Osteocyte (in vitro differentiated cells): ENCODE data around the gene TMX2. TPM values are rescaled to one million over a fixed set of nuclear protein-coding genes. Genes with fewer than 3 reads are reported as not detected.
"Not testable (repeated sequence)": the region's sequence is repeated elsewhere in the genome, so short reads cannot be mapped to it uniquely, and the experiment has no call there.

Experiments
- DNase-seq: peaks from one replicate; pipeline ENCODE4 v3.0.0; 2021; ENCODE audit warnings: mixed read lengths; ENCODE audit not compliant: unreplicated experiment; ENCODE audit errors: extremely low spot score
- H3K27ac Mint-ChIP-seq: one replicate; pipeline ENCODE4 v1.8.0; 2021; ENCODE audit warnings: mild to moderate bottlenecking, mixed read lengths; ENCODE audit not compliant: unreplicated experiment
- H3K27me3 Mint-ChIP-seq: one replicate; pipeline ENCODE4 v1.8.0; 2021; ENCODE audit warnings: mixed read lengths; ENCODE audit not compliant: unreplicated experiment
- H3K36me3 Mint-ChIP-seq: one replicate; pipeline ENCODE4 v1.8.0; 2021; ENCODE audit warnings: mixed read lengths; ENCODE audit not compliant: unreplicated experiment
- H3K4me1 Mint-ChIP-seq: one replicate; pipeline ENCODE4 v1.8.0; 2021; ENCODE audit warnings: mixed read lengths; ENCODE audit not compliant: unreplicated experiment
- H3K4me3 Mint-ChIP-seq: one replicate; pipeline ENCODE4 v1.8.0; 2021; ENCODE audit warnings: mild to moderate bottlenecking, moderate library complexity, mixed read lengths; ENCODE audit not compliant: unreplicated experiment
- H3K9me3 Mint-ChIP-seq: one replicate; pipeline ENCODE4 v1.8.0; 2021; ENCODE audit warnings: mixed read lengths; ENCODE audit not compliant: unreplicated experiment
- CTCF ChIP-seq: fragments of 200-600 bp; sonication (generic); IDR thresholded peaks from 2 replicates; pipeline ENCODE4 v1.5.0; 2021; ENCODE audit warnings: antibody characterized with exemption, mild to moderate bottlenecking, moderate library complexity
- total RNA-seq: library from RNA; stranded (reverse); gene quantifications from 2 replicates; pipeline ENCODE4 v1.2.1, GENCODE V29; 2021

The TMX2 gene
- total RNA-seq, 1 donor from 2014 or later: 62.2 TPM

- no peak for DNase-seq
- TF ChIP-seq CTCF: no peak
- Mint-ChIP-seq H3K9me3 (no peaks in the 10 kb centered on the region), H3K4me3 (no peak overlapping the region), H3K36me3 (peaks cover 29% of the 10 kb centered on the region), H3K4me1 (peaks cover 5% of the 10 kb centered on the region), H3K27ac (no peak overlapping the region), H3K27me3 (no peaks in the 10 kb centered on the region)
Measured at GRCh38 chr11:57680552-57680874, 31.9 kb upstream of the TMX2 start.

GRCh38 chr11:57681168-57681567 lies 31.2 kb upstream of the TMX2 start:
- Mint-ChIP-seq H3K27ac (no peak overlapping the region), H3K36me3 (peaks cover 26% of the 10 kb centered on the region), H3K9me3 (no peaks in the 10 kb centered on the region), H3K27me3 (no peaks in the 10 kb centered on the region), H3K4me1 (peaks cover 5% of the 10 kb centered on the region), H3K4me3 (no peak overlapping the region)
- DNase-seq: no peak
- no peak for TF ChIP-seq CTCF

- H3K27ac Mint-ChIP-seq, H3K4me3 Mint-ChIP-seq, H3K9me3 Mint-ChIP-seq, H3K27me3 Mint-ChIP-seq, DNase-seq, H3K4me1 Mint-ChIP-seq: not testable (repeated sequence)
- peaks cover 41% of the 10 kb centered on the region for H3K36me3 Mint-ChIP-seq
Measured at GRCh38 chr11:57690474-57690873, 21.9 kb upstream of the TMX2 start.

GRCh38 chr11:57698843-57699365 lies 13.5 kb upstream of the TMX2 start:
- DNase-seq: no peak
- no peak overlapping the region for H3K27ac Mint-ChIP-seq
- peaks cover 49% of the 10 kb centered on the region for H3K36me3 Mint-ChIP-seq
- H3K27me3 Mint-ChIP-seq: no peaks in the 10 kb centered on the region
- H3K9me3 Mint-ChIP-seq: no peaks in the 10 kb centered on the region
- no peak overlapping the region for H3K4me3 Mint-ChIP-seq
- no peaks in the 10 kb centered on the region for H3K4me1 Mint-ChIP-seq
- TF ChIP-seq CTCF: no peak

GRCh38 chr11:57699813-57700212 lies 12.6 kb upstream of the TMX2 start:
- no peaks in the 10 kb centered on the region for H3K9me3 Mint-ChIP-seq
- H3K36me3 Mint-ChIP-seq: peaks cover 57% of the 10 kb centered on the region
- no peak for TF ChIP-seq CTCF
- H3K4me1 Mint-ChIP-seq: no peaks in the 10 kb centered on the region
- H3K27me3 Mint-ChIP-seq: no peaks in the 10 kb centered on the region
- H3K27ac Mint-ChIP-seq: no peak overlapping the region
- no peak for DNase-seq
- no peak overlapping the region for H3K4me3 Mint-ChIP-seq

GRCh38 chr11:57700425-57700824 lies 12.0 kb upstream of the TMX2 start:
- no peaks in the 10 kb centered on the region for H3K27me3 Mint-ChIP-seq
- no peak for DNase-seq
- H3K4me1 Mint-ChIP-seq: no peaks in the 10 kb centered on the region
- H3K4me3 Mint-ChIP-seq: no peak overlapping the region
- H3K36me3 Mint-ChIP-seq: peaks cover 54% of the 10 kb centered on the region
- H3K27ac Mint-ChIP-seq: no peak overlapping the region
- no peak for TF ChIP-seq CTCF
- no peaks in the 10 kb centered on the region for H3K9me3 Mint-ChIP-seq
